NCI-H146 (cell line): ENCODE results near the gene PCNP.
"Not testable (repeated sequence)": the region's sequence is repeated elsewhere in the genome, so short reads cannot be mapped to it uniquely, and the experiment has no call there.

Source experiments
- DNase-seq: peaks from one replicate; lab custom pipeline; 2025; lab: John Stamatoyannopoulos, UW

The PCNP gene

GRCh38 chr3:101633186-101633585 lies 59.2 kb downstream of the PCNP start:
- DNase-seq = no peak

GRCh38 chr3:101634591-101635196 lies 60.7 kb downstream of the PCNP start:
- no peak for DNase-seq

GRCh38 chr3:101635345-101635744 lies 61.4 kb downstream of the PCNP start:
- DNase-seq = no peak

GRCh38 chr3:101635954-101636798 lies 62.2 kb downstream of the PCNP start:
- peak; percentile 28 for DNase-seq

GRCh38 chr3:101637451-101637850 lies 63.5 kb downstream of the PCNP start:
- DNase-seq = no peak

- peak; percentile 47 for DNase-seq
Observed at GRCh38 chr3:101638261-101638745, 64.3 kb downstream of the PCNP start.

GRCh38 chr3:101639280-101639963 lies 65.4 kb downstream of the PCNP start:
- DNase-seq = no peak

GRCh38 chr3:101640256-101640655 lies 66.3 kb downstream of the PCNP start:
- DNase-seq = no peak

- DNase-seq = not testable (repeated sequence)
Observed at GRCh38 chr3:101641397-101642115, 67.6 kb downstream of the PCNP start.

- no peak for DNase-seq
Observed at GRCh38 chr3:101642441-101642840, 68.5 kb downstream of the PCNP start.

- no peak for DNase-seq
Observed at GRCh38 chr3:101643009-101643844, 69.2 kb downstream of the PCNP start.
